Activated T-helper 1 cell treated with Interleukin-2 at 50 U/mL for 16 hours (primary cell): ENCODE results near the gene SAP30.

Experiments used
- DNase-seq: peaks from one replicate; pipeline ENCODE4 v3.0.0-alpha.2; 2020; ENCODE audit warnings: low read depth

The SAP30 gene

DNA sequence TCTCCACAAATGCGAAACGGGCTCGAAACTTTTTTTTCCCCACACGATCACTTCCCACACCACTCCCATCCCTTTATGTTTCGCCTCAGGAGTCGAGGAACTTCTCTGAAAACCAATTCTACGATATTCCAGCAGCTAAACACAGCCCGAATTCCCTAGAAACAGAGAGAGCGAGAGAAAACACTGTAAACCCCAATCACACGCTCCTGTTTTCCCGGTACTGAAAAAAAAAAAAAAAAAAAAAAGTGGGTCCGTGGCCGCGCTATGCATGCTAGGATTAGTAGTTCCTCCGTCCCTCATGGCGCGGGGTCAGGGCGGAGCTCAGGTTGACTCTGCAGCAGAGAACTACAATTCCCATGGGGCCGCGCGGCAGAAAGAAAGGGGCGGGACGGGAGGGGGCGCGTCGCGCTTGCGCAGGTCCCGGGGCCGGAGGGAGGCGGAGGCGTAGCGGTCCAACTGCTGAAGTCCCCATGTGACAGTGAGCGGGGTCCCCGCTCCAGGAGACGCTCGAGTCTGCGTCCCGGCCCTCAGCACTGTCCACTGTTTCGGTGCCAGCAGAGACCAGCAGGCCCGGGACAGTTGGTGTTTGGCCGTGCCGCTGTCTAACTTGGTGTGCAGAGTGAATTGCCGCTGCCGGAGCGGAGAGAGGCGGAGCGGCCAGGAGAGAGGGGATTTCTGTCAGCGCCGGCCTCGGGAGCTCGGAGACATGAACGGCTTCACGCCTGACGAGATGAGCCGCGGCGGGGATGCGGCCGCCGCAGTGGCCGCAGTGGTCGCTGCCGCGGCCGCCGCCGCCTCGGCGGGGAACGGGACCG, at the start of gene SAP30:
SAP30 (plus strand) TSS at position 478 of the 815 bp plus-strand sequence; CDS start at position 707, 229 bp downstream.
- peak; percentile 93 for DNase-seq

GRCh38 chr4:173325007-173325736, 45.6 kb upstream of the SAP30 start:
- no peak for DNase-seq

GRCh38 chr4:173328236-173328901, 42.4 kb upstream of the SAP30 start:
- no peak for DNase-seq

- no peak for DNase-seq
Measured at GRCh38 chr4:173330590-173330989, 40.2 kb upstream of the SAP30 start.

DNA sequence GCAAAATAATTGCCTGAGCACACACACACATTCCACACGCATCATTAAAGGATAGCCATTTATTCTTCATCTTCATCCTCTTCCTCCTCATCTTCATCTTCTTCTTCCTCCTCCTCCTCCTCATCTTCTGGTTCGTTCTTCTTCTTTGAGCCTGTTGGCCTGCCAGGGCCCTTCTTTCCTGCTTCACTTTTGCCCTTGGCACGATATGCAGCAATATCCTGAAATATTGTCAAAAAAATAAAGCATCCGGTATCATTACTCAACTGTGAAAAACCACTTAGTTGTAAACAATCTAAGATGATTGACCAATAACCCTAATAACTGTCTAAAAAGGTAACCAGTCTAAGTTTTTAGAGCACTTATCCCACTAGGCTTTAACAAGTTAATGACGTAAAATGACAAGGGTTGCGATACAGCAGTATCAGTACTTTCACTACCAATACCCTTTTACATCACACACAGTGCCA, 38.7 kb upstream of the SAP30 start:
- DNase-seq, result no peak

- DNase-seq, result peak; percentile 10
Measured at GRCh38 chr4:173332963-173333657, 37.6 kb upstream of the SAP30 start.

DNA sequence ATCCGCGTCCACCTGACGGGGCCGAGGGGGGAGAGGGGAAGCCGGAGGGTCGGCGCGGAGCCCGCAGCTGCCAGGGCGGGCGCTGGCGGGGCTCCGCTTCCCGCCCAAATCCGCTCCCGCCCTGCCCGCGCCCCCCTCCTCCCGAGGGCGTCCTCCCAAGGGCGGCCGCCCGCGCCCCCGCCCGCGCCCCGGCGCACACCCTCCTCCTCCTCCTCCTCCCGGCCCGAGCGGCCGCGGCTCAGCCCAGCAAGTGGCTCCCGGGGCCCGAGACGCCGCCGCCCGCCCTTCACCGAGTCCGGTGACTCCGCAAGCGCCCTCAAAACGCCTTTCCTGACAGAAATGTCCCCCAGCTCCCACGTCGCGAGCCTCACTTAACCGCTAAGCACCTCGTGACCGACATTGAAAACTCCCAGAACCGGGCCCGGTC, 37.1 kb upstream of the SAP30 start:
- DNase-seq, result peak; percentile 33

DNA sequence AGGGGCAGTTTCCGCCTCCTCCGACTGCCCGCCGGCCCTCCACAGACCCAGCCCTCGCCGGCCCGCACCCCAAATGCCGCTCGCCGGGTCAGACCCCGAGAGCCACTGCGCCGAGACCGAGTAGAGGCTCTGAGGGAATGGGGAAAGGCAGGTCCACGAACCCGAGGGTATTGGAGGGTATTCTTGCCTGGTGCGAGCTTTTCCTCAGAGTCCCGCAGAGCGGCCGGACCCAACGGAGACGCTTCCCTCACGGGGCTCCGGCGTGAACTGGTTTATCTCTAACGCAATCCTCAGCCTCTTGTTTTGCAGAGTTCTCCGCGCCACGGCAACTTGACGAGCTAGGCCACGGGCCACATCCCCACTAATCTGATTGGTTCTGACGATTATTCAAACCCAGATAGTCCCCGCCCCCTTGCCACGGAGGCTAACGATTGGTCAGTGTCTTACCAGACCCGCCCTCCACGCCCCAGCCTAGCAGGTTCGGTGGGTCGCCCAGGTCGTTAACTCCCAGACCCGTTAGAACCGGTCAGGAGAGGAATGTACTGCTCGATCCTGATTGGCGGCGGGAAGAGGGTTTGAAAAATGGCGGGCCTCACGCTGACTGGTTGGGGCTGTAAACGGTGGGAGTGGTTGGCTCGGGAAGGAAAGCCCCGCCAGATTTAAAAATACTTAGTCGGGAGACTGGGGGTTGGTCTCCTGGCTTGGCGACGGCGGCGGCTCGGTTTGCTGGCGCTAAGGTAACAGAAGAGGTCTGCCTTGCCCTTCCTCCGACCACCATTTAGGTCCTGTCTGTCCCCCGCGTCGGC, 36.5 kb upstream of the SAP30 start, which contains the start of gene HMGB2:
HMGB2 (minus strand) TSS at position 274 of the 806 bp plus-strand sequence. CDS start 709 bp downstream, outside the sequence.
- peak; percentile 99 for DNase-seq

GRCh38 chr4:173334891-173335752, 35.6 kb upstream of the SAP30 start:
- DNase-seq, result peak; percentile 9

DNA sequence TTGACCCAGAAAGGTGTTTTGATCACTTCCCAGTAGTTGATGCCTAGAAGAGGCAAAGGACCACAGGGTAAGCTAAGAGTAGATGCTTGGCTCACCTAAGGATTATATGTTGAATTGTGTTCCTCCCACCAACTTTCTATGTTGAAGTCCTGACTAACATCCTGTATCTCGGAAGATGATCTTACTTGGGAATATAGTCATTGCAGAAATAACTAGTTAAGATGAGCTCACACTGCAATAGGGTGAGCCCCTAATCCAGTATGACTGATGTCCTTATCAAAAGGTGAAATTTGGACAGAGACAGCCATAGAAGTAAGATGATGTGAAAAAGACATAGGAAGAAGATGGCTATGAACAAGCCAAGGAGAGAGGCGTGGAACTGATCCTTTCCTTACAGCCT, 33.3 kb upstream of the SAP30 start:
- DNase-seq, result no peak

GRCh38 chr4:173343832-173344397, 26.8 kb upstream of the SAP30 start:
- no peak for DNase-seq

GRCh38 chr4:173345648-173346047, 25.1 kb upstream of the SAP30 start:
- DNase-seq, result no peak

DNA sequence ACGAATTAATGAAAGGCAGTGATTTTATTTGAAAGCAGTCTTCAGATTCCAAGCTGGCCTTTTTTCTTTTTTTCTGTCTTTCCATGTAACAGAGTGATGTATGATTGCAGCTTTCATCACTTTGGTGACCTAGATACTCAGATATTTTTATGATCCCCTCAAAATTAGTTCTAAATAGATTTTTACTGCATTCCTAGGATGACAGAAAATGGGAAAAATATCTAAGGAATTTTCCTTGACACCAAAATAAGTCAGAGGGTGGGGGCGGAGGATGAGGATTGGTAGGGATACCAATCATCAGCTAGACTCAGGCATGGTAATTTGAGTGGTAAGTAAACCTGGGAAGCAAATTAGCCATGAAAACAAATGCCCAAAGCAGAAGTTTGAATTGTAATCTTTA, 24.7 kb upstream of the SAP30 start:
- DNase-seq, result no peak

DNA sequence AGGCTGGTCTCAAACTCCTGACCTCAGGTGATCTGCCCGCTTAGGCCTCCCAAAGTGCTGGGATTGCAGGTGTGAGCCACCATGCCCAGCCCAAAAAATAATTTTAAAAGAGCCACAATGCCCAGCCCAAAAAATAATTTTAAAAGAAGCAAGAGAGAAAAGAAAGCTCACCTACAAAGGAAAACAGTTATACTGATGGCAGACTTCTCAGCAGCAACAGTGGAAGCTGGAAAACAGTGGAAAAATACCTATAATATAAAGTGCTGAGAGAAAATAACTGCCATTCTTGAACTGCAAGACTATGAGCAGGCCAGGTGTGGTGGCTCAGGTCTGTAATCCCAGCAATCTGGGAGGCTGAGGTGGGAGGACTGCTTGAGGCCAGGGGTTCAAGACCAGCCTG, 23.3 kb upstream of the SAP30 start:
- DNase-seq, result no peak

DNA sequence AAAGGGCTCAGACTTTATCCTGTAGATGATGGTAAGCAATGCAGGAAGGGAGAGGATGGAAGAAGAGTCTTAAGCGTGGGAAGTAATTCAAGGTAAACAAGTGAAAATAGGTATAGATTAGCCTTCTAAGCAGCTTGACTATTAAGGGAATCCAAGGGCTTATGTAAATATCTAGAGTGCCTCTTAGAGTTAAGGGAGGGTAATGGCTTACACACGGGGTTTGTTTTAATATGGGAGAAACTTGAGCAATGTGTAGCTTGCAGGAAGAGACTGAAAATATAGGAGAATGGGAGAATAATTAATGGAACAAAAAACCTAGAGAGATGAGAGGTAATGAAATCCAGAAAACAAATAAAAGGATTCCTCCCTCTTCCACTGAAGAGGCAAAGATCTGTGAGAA, 12.8 kb upstream of the SAP30 start:
- DNase-seq, result no peak

DNA sequence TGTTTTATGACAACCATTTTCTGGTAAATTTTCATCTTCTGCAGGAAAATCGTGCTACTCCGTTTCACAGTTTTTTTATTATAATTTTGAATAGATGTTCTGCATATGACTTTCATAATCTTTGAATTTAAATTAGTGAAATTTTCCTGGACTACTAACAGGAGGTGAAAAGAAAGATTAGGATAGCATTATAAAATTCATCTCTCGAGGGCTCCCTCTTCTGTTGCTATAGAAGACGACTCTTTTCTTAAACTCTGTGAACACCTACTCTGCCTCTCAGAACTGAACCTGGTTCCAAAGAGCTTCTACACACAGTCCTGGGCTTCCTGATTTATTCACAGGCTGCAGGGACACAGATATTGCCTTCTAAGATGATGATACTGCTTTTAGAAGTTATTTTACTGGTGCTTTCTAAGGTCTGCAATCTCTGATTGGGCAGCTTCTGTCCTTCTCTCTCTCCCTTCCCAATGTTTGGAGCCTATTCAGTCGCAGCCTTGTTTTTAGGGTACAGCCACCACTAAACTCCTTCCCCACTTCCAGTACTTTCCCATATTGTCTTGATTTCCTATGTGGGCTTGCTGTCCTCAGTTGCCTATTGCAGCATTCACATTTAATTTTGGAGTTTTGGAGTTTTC, 10.1 kb upstream of the SAP30 start:
- DNase-seq, result no peak

DNA sequence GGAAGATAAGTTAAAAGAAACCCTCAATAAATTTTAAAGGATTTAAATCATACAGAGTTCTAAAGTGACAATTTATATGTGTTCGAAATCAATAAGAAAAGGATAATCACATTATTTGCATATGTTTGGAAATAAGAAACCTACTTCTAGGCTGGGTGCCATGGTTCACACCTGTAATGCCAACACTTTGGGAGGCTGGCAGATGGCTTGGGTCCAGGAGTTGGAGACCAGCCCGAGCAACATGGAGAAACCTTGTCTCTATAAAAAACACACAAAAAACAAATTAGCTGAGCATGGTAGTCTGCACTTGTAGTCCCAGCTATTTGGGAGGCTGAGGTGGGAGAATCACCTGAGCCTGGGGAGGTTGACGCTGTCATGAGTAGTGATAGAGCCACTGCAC, 8.1 kb upstream of the SAP30 start:
- no peak for DNase-seq

DNA sequence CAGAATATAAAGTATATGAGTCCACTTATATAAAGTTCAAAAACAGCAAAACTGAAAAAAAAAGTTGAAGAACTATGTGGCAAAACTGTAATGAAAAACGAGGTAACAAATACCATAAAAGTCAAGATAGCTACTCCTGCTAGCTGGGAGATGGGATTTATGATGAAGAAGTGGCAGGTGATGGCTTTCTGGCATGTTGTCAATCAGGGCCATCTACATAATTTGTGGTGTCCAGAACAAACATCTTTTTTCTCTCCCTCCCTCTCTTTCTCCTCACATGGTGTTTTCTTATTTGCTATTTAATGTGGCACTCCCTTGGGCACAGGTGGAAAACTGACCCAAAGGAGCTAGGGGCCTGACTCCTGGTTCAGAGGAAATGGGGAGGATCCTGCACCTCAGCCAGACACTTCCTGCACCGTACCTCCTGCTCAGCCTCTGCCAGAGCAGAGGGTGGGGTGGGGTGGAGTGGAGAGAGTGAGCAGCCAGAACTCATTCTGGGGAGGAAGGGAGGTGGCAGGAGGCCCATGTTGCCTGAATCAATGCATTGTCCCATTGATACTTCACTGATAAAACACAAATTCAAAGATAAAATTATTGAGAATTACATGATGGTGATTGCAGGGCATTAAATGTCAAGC, 5.3 kb upstream of the SAP30 start:
- DNase-seq, result no peak

DNA sequence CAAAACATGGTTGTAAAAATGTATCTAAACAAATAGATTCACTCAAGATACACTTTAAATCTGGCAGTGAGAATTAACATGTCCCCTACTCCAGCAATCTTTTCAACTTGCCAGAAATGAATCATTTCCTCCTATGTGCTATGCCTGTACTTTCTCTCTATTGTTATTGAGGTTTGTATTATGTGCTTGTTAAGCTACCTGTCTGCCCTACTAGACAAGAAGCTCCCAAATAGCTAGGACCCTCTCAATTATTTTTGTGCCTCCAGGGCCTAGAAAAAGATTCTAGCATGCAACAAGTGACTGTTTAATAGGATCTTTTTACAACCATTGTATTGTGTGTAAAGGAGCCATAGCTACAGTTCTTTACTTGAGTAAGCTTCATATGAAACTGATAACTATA, 3.5 kb upstream of the SAP30 start:
- DNase-seq, result no peak
